ENCODE data around the gene KLHL30.

KLHL30 gene

DNA sequence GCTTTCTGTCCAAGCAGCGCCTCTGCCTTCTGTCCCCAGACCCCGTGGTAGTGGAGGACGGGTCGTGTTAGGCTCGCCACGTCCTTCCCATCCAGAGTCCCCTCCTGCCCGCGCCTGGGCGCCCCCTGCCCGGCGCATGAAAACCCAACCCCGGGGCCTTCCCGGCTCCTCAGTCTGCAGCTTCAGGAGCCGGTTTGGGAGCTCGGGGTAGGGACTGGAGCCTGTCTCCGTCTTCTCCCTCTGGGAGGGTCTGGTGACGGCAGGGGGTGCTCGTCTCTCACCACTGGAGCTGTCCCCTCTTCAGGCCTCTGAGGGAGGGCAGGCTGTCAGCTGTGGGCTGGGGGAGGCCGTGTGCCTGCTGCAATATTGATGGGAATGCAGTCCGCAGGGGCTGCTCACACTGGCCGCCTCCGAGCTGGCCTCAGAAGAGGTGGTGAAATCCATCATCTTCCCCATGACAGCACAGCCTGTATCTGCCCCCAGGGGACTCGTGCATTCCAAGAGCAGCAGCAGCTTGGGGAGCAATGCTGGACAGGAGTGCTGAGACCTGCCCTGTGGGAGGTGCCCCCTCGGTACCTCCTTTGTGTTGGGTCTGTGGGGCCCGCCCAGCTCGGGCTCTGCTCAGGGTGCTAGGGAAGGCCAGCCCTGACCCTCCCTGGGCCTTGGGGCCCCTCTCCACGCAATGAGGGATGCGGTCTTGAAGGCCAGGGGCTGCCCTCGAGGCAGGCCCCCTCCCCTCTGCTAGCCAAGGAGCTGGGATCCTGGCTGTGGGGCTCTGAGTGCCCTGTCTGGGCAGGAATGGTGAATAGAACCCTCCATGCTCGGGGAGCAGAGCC is 17.8 kb upstream of the KLHL30 start:
- no peak for DNase-seq (ENCODE audit: low spot score)

- DNase-seq (ENCODE audit: low spot score) = no peak
Measured at GRCh38 chr2:238121511-238122286, 16.8 kb upstream of the KLHL30 start.

GRCh38 chr2:238122287-238123217 is 15.9 kb upstream of the KLHL30 start:
- DNase-seq (ENCODE audit: low spot score) = no peak

DNA sequence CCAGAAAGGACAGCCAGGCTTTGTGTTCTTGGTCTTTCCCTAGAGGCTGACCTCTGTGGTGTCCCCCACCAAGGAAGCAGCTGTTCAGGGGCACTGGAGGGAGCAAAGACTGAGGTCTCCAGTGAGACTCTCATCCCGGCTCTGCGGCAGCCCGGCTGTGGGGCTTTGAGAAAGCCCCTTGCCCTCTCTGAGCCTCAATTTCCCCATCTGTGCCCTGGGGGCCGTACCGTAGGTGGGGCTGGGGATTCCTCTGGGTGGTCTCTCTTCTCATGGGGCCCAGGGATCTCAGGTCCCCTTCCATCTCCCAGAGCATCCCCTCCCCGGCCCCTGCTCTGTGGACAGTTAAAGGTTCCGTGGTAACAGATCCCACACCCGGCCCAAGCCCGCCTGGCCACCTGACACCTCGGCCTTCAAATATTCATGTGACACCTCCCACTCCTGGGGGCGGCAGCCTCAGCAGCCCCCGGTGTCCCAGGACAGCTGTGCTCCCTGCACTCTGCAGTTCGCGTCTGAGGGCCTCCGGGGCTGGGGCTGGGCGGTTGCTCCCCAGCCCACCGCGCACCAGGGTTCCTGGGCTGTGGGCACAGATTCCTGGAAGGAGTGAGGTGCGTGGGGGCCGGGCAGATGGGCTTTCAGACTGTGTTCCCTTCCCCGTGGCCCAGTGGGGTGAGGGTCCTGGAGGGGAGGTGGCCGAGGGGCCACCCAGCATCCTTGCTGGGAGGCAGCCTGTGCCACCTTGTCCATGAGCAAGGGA is 15.1 kb upstream of the KLHL30 start:
- no peak for DNase-seq (ENCODE audit: low spot score)

GRCh38 chr2:238123991-238124470 is 14.4 kb upstream of the KLHL30 start:
- DNase-seq (ENCODE audit: low spot score) = no peak

GRCh38 chr2:238124488-238125126 is 13.9 kb upstream of the KLHL30 start:
- DNase-seq (ENCODE audit: low spot score) = no peak

- DNase-seq (ENCODE audit: low spot score) = no peak
Measured at GRCh38 chr2:238125127-238125885, 13.2 kb upstream of the KLHL30 start.

DNA sequence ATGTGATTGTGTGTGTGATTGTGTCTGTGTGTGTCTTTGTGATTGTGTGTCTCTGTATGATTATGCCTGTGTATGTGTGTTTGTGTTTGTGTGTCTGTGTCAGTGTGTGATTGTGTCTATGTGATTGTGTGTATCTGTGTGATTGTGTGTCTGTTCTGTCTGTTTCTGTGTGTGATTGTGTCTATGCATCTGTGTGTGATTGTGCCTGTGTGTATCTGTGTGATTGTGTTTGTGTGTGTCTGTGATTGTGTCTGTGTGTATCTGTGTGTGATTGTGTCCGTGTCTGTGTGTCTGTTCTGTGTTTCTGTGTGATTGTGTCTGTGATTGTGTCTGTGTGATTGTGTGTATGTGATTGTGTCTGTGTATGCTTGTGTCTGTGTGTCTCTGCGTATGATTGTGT is 12.1 kb upstream of the KLHL30 start:
- no peak for DNase-seq (ENCODE audit: low spot score)

DNA sequence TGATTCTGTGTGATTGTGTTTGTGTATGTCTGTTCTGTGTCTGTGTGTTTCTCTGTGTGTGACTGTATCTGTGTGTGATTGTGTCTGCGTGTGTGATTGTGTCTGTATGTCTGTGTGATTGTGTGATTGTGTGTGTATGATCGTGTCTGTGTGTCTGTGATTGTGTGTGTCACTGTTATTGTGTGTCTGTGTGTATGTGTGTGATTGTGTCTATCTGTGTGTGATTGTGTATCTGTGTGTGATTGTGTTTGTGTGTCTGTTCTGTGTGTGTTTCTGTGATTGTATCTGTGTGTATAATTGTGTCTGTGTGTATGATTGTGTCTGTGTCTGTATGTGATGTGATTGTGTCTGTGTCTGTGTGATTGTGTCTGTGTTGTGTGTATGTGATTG is 11.7 kb upstream of the KLHL30 start:
- no peak for DNase-seq (ENCODE audit: low spot score)

GRCh38 chr2:238127165-238128060 is 11.1 kb upstream of the KLHL30 start:
- DNase-seq (ENCODE audit: low spot score) = no peak

DNA sequence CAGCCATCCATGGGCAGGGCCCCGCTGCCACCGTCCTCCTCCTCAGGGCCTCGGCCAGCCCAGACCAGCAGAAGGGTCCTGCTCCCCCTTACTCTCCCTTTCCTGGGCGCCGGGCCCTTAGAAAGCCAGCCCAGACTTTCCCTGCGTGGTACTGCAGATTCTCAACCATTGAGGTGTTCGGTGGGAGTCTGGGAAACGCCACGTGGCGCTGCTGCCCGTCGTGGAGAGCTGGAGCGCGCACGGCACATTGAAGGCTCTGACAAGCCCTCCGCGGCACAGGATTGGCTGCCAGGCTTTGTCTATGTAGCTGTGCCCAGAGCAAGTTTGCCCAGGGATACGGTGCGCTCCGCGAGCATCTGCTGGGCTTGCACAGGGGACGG is 10.4 kb upstream of the KLHL30 start:
- no peak for DNase-seq (ENCODE audit: low spot score)

DNA sequence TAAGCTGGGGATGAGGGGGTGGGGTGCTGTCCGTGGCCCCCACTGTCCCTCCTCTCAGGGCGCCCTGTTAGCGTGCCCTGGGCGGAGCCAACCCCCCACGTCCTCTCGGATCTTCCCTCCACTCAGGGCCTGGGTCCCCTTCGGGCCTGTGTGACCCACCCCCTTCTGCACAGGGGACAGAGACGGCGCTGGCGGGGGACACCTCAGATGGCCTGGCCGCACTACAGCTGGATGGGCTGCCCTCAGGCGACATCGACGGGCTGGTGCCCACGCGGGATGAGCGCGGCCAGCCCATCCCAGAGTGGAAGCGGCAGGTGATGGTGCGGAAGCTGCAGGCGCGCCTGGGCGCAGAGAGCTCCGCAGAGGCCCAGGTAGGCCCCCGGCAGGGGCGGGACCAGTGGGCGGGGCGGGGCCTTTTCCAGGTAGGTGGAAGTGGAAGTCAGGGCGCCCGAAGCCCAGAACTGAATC is 9.9 kb upstream of the KLHL30 start:
- no peak for DNase-seq (ENCODE audit: low spot score)

DNA sequence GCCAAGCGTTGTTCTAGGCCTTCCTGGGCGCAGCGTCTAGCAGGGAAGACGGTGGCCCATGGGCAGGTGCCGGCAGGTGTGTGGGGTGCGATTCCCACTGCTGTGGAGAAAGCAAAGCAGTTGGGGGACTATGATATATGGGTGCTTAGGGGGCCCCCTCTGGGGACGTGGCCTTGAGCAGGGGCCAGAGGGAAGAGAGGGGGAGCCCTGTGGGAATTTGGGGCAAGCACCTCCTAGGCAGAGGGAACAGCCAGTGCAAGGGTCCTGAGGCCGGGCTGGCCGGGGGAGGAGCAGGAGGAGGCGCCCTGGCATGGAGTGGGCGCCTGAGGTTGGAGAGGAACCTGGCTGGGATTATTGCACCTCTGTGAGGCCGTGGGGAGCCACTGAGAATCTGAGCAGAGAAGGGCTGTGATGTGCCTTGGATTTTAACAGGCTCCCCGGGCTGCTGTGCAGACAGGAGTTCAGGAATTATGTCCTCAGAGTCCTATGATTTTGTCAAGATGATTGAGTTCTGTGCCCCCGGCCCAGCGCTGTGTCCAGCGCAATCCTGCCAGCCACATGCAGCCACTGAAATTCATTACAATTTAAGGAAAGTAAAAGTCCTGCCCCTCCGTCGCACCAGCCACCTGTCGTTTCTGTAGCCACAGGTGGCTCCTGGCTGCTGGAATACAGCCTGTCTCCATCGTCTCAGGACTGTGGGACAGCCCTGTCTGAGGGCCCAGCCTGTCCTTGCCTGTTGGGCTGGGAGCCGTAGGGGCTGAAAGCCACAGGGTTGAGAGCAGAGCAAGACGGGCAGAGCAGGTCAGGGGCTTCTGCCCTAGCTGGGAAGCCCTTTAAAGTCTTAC is 9.1 kb upstream of the KLHL30 start:
- no peak for DNase-seq (ENCODE audit: low spot score)

DNA sequence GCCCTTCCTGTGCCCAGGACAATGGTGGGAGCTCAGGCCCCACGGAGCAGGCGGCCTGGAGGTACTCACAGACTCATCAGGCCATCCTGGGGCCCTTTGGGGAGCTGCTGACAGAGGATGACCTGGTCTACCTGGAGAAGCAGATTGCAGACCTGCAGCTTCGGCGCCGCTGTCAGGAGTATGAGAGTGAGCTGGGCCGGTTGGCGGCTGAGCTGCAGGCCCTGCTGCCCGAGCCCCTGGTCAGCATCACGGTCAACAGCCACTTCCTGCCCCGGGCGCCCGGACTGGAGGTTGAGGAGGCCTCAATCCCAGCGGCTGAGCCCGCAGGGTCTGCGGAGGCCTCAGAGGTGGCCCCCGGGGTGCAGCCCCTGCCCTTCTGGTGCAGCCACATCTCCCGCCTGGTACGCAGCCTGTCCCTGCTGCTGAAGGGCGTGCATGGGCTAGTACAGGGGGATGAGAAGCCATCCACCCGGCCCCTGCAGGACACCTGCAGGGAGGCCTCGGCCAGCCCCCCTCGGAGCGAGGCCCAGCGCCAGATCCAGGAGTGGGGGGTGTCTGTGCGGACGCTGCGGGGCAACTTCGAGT is 8.3 kb upstream of the KLHL30 start:
- DNase-seq (ENCODE audit: low spot score) = no peak

DNA sequence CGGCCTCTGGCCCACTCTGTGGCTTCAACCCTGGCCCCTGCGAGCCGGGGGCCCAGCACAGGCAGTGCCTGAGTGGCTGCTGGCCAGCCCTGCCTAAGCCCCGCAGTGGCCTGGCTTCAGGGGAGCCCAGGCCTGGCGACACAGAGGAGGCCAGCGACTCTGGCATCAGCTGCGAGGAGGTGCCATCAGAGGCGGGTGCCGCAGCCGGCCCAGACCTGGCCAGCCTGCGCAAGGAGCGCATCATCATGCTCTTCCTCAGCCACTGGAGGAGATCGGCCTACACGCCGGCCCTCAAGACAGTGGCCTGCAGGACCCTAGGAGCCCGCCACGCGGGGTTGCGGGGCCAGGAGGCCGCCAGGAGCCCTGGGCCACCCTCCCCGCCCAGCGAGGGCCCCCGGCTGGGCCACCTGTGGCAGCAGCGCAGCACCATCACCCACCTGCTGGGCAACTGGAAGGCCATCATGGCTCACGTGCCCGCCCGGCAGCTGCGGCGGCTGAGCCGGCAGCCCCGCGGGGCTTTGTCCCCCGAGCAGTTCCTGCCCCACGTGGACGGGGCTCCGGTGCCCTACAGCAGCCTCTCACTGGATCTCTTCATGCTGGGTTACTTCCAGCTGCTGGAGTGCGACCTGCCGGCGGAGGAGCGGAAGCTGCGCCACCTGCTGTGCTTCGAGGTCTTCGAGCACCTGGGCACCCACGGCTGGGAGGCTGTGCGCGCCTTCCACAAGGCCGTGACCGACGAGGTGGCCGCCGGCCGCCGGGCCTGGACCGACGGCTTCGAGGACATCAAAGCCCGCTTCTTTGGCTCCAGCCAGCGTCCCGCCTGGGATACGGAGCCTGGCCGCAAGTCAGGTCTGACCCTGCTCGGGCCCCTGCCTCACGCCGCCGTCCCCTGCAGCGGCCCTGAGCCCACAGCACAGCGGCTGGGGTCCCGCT is 7.5 kb upstream of the KLHL30 start:
- no peak for DNase-seq (ENCODE audit: low spot score)

DNA sequence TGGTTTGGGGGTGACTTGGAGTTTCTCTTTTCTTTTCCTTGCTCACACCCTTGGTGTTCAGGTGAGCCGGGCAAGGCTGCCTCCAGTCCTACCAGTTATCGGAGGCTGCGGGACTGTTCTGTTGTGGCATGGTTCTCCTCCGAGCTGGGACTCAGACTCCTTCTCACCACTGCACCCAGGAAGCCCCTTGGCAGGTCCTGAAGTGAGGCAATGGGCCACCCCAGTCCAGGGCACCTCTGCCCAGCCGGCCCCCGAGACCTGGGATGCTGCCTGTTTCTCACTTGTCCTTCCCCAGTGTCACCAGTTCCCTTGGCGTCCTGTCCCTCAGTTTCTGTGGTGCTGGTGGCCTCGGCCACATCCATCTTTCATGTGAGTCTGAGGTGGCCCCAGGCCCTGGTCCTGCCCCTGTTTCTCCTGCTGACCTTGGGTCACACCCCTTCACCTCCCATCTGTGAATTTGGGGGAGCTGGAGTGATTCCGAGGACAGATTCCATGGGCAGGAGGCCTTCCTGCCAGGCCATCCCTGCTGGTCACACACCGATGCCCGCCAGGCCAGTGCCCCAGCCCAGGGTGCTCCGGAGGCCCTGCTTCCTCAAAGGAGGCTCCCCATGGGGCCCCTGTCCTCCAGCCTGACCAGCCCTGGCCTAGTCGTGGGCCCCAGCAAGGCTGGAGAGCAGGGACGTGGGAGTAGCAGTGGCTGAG is 6.6 kb upstream of the KLHL30 start:
- no peak for DNase-seq (ENCODE audit: low spot score)
